Gastroesophageal sphincter (tissue), 3 donors: ENCODE measurements around the gene RENBP.

Source experiments
- CTCF ChIP-seq, 4 experiments: fragments of 200-600 bp in 2 of 4; fragments of 450-650 bp in 2 of 4; sonication (generic) in 1 of 4; IDR thresholded peaks; one replicate each; pipeline ENCODE4 v1.5.1; 2017 to 2019; ENCODE audit warnings: antibody characterized with exemption in 4 of 4, mild to moderate bottlenecking in 2 of 4, moderate library complexity in 2 of 4
- EP300 ChIP-seq: sonication (generic); formaldehyde crosslinking; IDR thresholded peaks from one replicate; pipeline ENCODE4 v1.6.1; 2017; ENCODE audit warnings: antibody characterized with exemption, mild to moderate bottlenecking
- POLR2A ChIP-seq, 2 donors: fragments of 450-650 bp; IDR thresholded peaks; one replicate each; pipeline ENCODE4 v1.6.1; 2017; ENCODE audit warnings: antibody characterized with exemption in 2 of 2, mild to moderate bottlenecking in 2 of 2, moderate library complexity in 1 of 2
- POLR2AphosphoS5 ChIP-seq: sonication (generic); formaldehyde crosslinking; IDR thresholded peaks from one replicate; pipeline ENCODE4 v1.6.1; 2017; ENCODE audit warnings: antibody characterized with exemption

- TF ChIP-seq POLR2A (IDR thresholded peaks at IDR 0.05) (no peak), CTCF (IDR thresholded peaks at IDR 0.05) (no peak), POLR2AphosphoS5 (no peak), EP300 (no peak)
Measured at GRCh38 chrX:153981231-153981630, 36.8 kb upstream of the RENBP start.
